Endothelial cell of umbilical vein (primary cell): ENCODE results near the gene TBC1D8. TPM values are rescaled to one million over a fixed set of nuclear protein-coding genes. Genes with fewer than 3 reads are reported as not detected.

Source experiments
- BruUV-seq: library from RNA; stranded (reverse); fragments of 400-500 nt; replicated peaks from 2 replicates; lab custom pipeline; 2021; lab: Mats Ljungman, UMichigan
- CTCF ChIA-PET: fragments of 300-600, 350-600 bp; sonication (Branson Sonifier 250); formaldehyde crosslinking; loops from one replicate; lab custom pipeline; 2021; ENCODE audit warnings: antibody characterized with exemption, inconsistent platforms; lab: Charles Lee
- POLR2A ChIA-PET: fragments of 300-600, 350-600 bp; sonication (Branson Sonifier 250); formaldehyde crosslinking; loops from one replicate; lab custom pipeline; 2021; ENCODE audit warnings: antibody characterized with exemption, inconsistent platforms; lab: Charles Lee
- DNase-seq: peaks from one replicate; pipeline ENCODE4 v3.0.0-alpha.2; 2011; ENCODE audit warnings: low read depth, low spot score
- FAIRE-seq: peaks from 2 replicates; lab custom pipeline; 2011; peaks lifted over from hg19 to GRCh38; lab: Jason Lieb, UNC
- H2AFZ ChIP-seq: 2 replicates; pipeline ENCODE4 v1.6.0; 2012; ENCODE audit warnings: low read depth, low read length, control low read depth, inconsistent platforms
- H3K27ac ChIP-seq: 2 replicates; pipeline ENCODE4 v1.5.1; 2011; ENCODE audit warnings: low read depth, mild to moderate bottlenecking, control low read depth, low read length, moderate library complexity; ENCODE audit not compliant: insufficient read depth
- H3K27me3 ChIP-seq, 2 experiments: 2 replicates each; pipeline versions ENCODE4 v1.6.0 to v1.6.1; 2011; ENCODE audit warnings: low read length in 2 of 2, mixed read lengths in 1 of 2; ENCODE audit not compliant: control insufficient read depth in 2 of 2, insufficient read depth in 2 of 2
- H3K36me3 ChIP-seq, 2 experiments: 2 replicates in 1 of 2; 3 replicates in 1 of 2; pipeline ENCODE4 v1.5.1; 2011; ENCODE audit warnings: low read length in 2 of 2, mild to moderate bottlenecking in 1 of 2, moderate library complexity in 1 of 2; ENCODE audit not compliant: control insufficient read depth in 2 of 2, insufficient read depth in 2 of 2; ENCODE audit errors: extremely low read depth in 1 of 2
- H3K4me1 ChIP-seq: 3 replicates; pipeline ENCODE4 v1.5.1; 2011; ENCODE audit warnings: mild to moderate bottlenecking, low read length; ENCODE audit not compliant: control insufficient read depth, insufficient read depth; ENCODE audit errors: extremely low read depth
- H3K4me2 ChIP-seq: 2 replicates; pipeline ENCODE4 v1.6.1; 2011; ENCODE audit warnings: low read length, control low read depth, mixed read lengths; ENCODE audit not compliant: insufficient read depth
- H3K4me3 ChIP-seq, 3 experiments: fragments of 200-600 bp in 1 of 3; sonication (generic), shearing (Covaris generic) in 1 of 3; replicated peaks in 1 of 3; 2 replicates each; pipeline ENCODE4 v1.5.1; 2011 to 2016; ENCODE audit warnings: control low read depth in 3 of 3, low read length in 3 of 3, mild to moderate bottlenecking in 2 of 3, inconsistent platforms in 1 of 3, low read depth in 1 of 3, moderate library complexity in 1 of 3; ENCODE audit not compliant: insufficient read depth in 1 of 3
- H3K79me2 ChIP-seq: 2 replicates; pipeline ENCODE4 v1.6.0; 2012; ENCODE audit warnings: low read length, inconsistent platforms; ENCODE audit not compliant: control insufficient read depth, insufficient read depth
- H3K9ac ChIP-seq: replicated peaks from 2 replicates; pipeline ENCODE3; 2011; ENCODE audit warnings: low read length, control low read depth; ENCODE audit not compliant: insufficient read depth; ENCODE audit errors: extremely low read depth
- H3K9me1 ChIP-seq: replicated peaks from 3 replicates; pipeline ENCODE4 v1.6.0; 2011; ENCODE audit warnings: mild to moderate bottlenecking, low read length; ENCODE audit not compliant: control insufficient read depth, insufficient read depth; ENCODE audit errors: extremely low read depth
- H3K9me3 ChIP-seq: replicated peaks from 2 replicates; pipeline ENCODE4 v1.5.1; 2012; ENCODE audit warnings: low read length, inconsistent platforms; ENCODE audit not compliant: control insufficient read depth, insufficient read depth
- H4K20me1 ChIP-seq: replicated peaks from 2 replicates; pipeline ENCODE3; 2011; ENCODE audit warnings: mild to moderate bottlenecking, low read length; ENCODE audit not compliant: control insufficient read depth, insufficient read depth; ENCODE audit errors: extremely low read depth
- CTCF ChIP-seq, 2 donors: IDR thresholded peaks; 1 replicate in 1 of 2; 2 replicates in 1 of 2; pipeline ENCODE4 v1.5.1; 2011; ENCODE audit warnings: low read length in 2 of 2, mild to moderate bottlenecking in 2 of 2, moderate library complexity in 2 of 2, control low read depth in 1 of 2, inconsistent platforms in 1 of 2, low read depth in 1 of 2; ENCODE audit not compliant: insufficient read depth in 1 of 2; ENCODE audit errors: extremely low read depth in 1 of 2
- EZH2 ChIP-seq: IDR thresholded peaks from 2 replicates; pipeline ENCODE4 v1.6.1; 2012; ENCODE audit warnings: borderline replicate concordance, low read depth, mild to moderate bottlenecking, moderate library complexity, low read length, inconsistent platforms; ENCODE audit not compliant: severe bottlenecking
- FOS ChIP-seq: IDR thresholded peaks from 2 replicates; pipeline ENCODE4 v1.6.1; 2011; ENCODE audit warnings: mild to moderate bottlenecking, low read length, moderate library complexity, borderline replicate concordance; ENCODE audit not compliant: insufficient read depth
- GATA2 ChIP-seq: IDR thresholded peaks from 2 replicates; pipeline ENCODE4 v1.7.0; 2011; ENCODE audit warnings: low read depth, mild to moderate bottlenecking, moderate library complexity, mixed read lengths, low read length; ENCODE audit not compliant: insufficient read length, insufficient read depth
- JUN ChIP-seq: IDR thresholded peaks from 2 replicates; pipeline ENCODE4 v1.6.1; 2011; ENCODE audit warnings: borderline replicate concordance, low read depth; ENCODE audit not compliant: insufficient read length, insufficient read depth
- MAX ChIP-seq: IDR thresholded peaks from 2 replicates; pipeline ENCODE4 v1.6.1; 2011; ENCODE audit not compliant: insufficient read depth, insufficient read length
- MYC ChIP-seq: IDR thresholded peaks from one replicate; pipeline ENCODE4 v1.6.1; 2011; ENCODE audit warnings: mild to moderate bottlenecking, low read depth, low read length
- POLR2A ChIP-seq: IDR thresholded peaks from 2 replicates; pipeline ENCODE4 v1.6.1; 2012; ENCODE audit warnings: low read depth, mild to moderate bottlenecking, control low read depth, low read length
- POLR2AphosphoS5 ChIP-seq: IDR thresholded peaks from 2 replicates; pipeline ENCODE4 v1.6.1; 2012; ENCODE audit warnings: low read depth, mild to moderate bottlenecking, control low read depth, low read length, moderate library complexity; ENCODE audit not compliant: insufficient read depth
- dilution Hi-C: fragments of 300-500 bp; cut with MboI; formaldehyde crosslinking; loops from one replicate; pipeline ENCODE4 v1.15.0; 2019; ENCODE audit warnings: low sequenced_read_pairs; ENCODE audit not compliant: extremely low pct_ligation_motif_present
- intact Hi-C: fragments of 100-400 bp; cut with micrococcal nuclease; formaldehyde crosslinking; loops from one replicate; pipeline ENCODE4 v1.10.0; 2022
- polyA plus RNA-seq, 4 experiments: library from polyadenylated mRNA; depleted of rRNA in 3 of 4; stranded (reverse) in 3 of 4; unstranded in 1 of 4; fragments of >200 nt; gene quantifications; 2 replicates each; pipeline versions ENCODE4 v1.2.1 to v1.2.3, GENCODE V29; 2011 to 2012; ENCODE audit warnings: missing spikeins in 1 of 4
- total RNA-seq: library from RNA; stranded (reverse); gene quantifications from 2 replicates; pipeline ENCODE4 v1.2.3, GENCODE V29; 2021

Gene TBC1D8
- total and polyA plus RNA-seq, 2 donors (not counting 3 experiments of a cell fraction or from before 2014, with no cell fraction given) = 28.5 to 32.1 TPM

GRCh38 chr2:101040072-101040471, 111.1 kb downstream of the TBC1D8 start:
- intact Hi-C loops (no loop called here), dilution Hi-C loops (loop anchor here (25.0 kb wide), 1 partner anchor 172 kb away; no protein-coding TSS in a partner anchor)

More at GRCh38 chr2:101040072-101040471, 111.1 kb downstream of the TBC1D8 start:
- Histone ChIP-seq H3K4me1 (no peaks in the 10 kb centered on the region), H2AFZ (no peak overlapping the region), H3K36me3 (peaks cover 14 to 15% of the 10 kb centered on the region in 2 experiments), H3K4me2 (no peak overlapping the region), H3K9ac (no peak overlapping the region), H4K20me1 (no peaks in the 10 kb centered on the region), H3K79me2 (peaks cover 2% of the 10 kb centered on the region), H3K9me1 (no peaks in the 10 kb centered on the region), H3K27me3 (no peaks in the 10 kb centered on the region), H3K27ac (no peak overlapping the region), H3K9me3 (no peaks in the 10 kb centered on the region), H3K4me3 (no peak overlapping the region)
- ChIA-PET POLR2A (no interaction called here), CTCF (interaction anchor here (1.1 to 1.5 kb wide), 4 partner anchors 8 to 165 kb away, joined by 4 to 9 read pairs (median 6); no protein-coding TSS in a partner anchor)
- FAIRE-seq (no peak), DNase-seq (no peak)
- BruUV-seq = no TSS peak
- TF ChIP-seq EZH2 (no peak), MAX (no peak), CTCF (IDR thresholded peaks at IDR 0.05; ENCODE audit: extremely low read depth in 1 of 2, insufficient read depth in 1 of 2, low read depth in 1 of 2, low read length in 2 of 2) (no peak), JUN (no peak), FOS (no peak), MYC (no peak), GATA2 (no peak), POLR2A (no peak), POLR2AphosphoS5 (no peak)
